ENCODE results near the gene STK39.

The STK39 gene

DNA sequence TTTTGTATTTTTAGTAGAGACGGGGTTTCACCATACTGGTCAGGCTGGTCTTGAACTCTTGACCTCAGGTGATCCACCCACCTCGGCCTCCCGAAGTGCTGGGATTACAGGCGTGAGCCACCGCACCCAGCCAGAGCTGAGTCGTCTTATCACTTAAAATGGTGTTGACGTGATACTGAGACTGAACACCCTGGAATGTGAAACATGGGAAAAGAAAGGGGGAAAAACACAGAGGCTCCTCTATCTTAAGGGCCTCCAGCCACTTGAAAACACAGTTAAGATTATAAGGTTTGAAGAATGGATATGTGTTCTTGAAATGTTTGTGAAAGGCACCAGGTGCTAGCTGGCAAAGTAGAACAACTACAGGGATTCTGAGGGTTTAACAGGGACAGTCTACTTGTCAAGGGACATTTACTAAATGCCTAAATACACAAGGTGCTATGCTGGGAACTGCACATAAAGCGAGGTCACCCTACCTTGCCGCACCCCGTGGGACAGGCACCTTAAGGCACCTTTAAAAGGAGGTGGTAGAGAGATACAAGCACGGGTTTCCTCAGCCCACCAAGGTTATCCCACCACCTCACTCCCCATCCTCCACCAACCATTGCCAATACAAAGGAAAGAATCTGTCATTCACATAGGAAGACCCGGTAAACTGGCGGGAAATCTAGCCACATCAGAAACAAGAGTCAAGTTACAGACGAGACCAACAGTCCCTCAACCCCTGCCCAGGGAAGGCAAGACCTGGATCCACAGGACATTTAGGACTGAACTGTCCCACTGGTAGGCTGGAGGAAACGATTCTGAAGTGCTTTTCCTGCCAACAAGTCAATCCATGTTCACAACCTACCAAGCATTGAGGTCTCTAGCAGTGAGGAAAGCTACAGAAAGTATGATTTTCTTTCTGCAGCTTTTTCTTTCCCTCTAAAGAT lies 43.4 kb downstream of the STK39 start:
- FAIRE-seq = no peak

DNA sequence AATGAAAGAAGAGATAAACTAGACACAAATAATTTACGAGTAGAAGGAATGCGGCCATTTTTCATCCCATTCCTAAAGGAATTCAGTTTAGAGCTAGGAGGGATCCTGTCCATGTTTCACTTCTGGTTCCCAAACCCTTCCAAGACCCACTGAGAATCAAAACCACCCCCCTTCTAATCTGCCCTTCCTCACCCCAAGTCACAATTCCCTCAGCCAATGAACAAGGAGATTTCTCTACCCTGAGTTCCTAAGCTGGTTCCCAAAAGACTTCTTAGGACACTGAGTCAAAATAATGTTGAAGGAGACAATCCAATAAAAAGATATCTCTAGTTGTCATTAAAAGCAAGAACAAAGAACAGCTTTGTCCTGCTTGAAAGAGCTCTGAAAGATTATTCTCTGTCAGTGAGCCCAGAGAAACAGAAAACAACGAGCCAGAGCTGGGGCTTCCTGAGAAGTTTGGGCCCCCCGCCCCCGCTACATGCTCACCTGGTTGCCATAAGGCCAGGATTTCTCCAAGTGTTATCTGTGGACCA lies 45.7 kb downstream of the STK39 start:
- no peak for FAIRE-seq

DNA sequence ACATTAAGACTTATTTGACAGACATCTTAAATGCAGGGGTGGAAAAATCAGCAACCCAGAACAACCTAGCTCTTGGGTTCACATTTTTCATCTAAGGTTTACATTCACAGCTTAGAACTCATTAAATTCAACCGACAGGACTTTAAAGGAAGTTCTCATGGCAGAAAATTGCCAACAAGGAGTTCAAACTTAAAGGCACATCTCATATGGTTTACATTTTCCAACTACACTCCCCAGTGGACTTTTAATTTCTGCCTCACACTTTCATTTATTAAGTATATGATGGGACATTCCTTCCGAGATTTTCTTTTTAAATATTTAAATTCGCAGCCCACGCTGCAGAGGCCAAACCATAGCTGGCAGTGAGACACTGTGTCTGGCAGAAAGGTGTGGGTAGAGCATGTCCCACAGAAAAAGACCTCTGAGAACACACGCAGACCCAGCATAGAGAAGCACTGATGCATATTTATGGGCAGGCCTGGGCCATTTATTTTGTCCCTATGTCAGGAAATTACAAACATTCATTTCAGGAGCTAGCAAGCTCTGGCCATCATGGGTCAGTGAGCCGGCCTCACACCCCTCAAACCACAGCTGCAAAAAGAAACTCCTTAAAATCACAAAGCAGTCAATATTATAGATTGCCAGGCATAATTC lies 46.3 kb downstream of the STK39 start:
- FAIRE-seq = no peak

- FAIRE-seq = no peak
These were observed 48.8 kb downstream of the STK39 start for GRCh38 chr2:168198476-168199207.

- FAIRE-seq = no peak
These were observed 50.6 kb downstream of the STK39 start for GRCh38 chr2:168196764-168197180.

DNA sequence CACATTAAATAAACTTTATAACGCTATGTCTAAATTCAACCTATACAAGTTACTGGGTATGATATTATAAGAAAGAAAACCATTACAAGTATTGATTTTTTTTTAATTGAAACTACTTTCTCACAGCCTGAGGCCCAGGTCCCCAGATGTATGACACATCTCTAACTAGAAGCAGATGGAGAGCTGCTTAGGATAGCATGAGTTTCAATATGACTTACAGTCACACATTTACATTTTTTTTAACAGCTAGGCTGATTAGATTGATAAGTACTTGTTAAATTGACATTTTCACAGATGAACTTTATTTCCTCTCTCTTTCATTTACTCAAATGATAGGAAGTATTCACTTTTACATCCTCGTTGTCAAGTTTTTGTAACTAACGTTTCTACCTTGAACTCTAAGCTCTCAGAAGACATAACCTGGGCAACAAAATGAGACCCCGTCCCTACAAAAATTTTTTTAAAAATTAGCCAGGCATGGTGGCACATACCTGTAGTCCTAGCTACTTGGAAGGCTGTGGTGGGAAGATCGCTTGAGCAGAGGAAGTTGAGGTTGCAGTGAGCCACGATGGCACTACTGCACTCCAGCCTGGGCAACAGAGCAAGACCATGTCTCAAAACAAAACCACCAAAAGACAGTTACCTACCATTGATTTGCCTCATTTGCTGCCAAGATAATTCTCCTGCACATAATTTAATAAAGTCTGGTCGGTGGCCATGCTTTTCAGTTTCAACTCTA lies 52.4 kb downstream of the STK39 start:
- no peak for FAIRE-seq

- FAIRE-seq = no peak
These were observed 54.4 kb downstream of the STK39 start for GRCh38 chr2:168192839-168193616.

GRCh38 chr2:168191955-168192785 lies 55.2 kb downstream of the STK39 start:
- no peak for FAIRE-seq

DNA sequence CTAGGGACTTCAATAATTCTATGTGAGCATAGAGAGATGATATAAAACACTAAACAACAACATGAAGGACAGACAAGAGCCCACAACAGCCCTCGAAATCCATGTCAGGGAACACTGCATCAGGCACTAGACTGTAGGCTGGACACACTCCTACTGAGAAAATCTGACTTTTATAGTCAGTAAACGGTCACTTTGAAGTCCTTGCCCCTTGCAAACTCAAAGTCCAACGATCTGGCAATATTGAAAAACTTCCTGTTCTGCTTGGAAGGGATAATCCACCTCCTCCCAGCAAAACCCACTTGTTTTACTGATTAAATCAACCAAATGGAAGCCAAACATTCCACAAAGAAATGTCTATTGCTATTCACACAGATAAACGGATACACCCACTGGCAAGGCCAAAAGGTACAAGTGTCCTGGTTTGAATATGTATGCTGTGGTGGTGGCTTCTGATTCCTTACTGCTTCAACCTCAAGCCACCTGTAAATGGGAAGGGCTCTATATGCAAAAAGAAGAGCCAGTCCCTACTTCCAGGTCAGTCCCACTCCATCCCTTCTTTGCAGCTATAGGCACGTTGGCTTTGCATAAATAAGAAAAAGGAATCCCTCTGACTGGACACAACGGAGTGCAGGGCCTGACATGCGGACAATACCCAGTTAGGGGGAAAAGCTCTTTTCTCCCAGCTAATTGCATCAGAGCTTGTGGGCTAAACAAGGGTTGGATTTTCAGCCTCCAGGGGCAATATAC lies 56.6 kb downstream of the STK39 start:
- FAIRE-seq = no peak

- no peak for FAIRE-seq
These were observed 57.4 kb downstream of the STK39 start for GRCh38 chr2:168189835-168190569.

- FAIRE-seq = no peak
These were observed 59.4 kb downstream of the STK39 start for GRCh38 chr2:168188002-168188401.

- FAIRE-seq = no peak
These were observed 60.9 kb downstream of the STK39 start for GRCh38 chr2:168186452-168186851.

DNA sequence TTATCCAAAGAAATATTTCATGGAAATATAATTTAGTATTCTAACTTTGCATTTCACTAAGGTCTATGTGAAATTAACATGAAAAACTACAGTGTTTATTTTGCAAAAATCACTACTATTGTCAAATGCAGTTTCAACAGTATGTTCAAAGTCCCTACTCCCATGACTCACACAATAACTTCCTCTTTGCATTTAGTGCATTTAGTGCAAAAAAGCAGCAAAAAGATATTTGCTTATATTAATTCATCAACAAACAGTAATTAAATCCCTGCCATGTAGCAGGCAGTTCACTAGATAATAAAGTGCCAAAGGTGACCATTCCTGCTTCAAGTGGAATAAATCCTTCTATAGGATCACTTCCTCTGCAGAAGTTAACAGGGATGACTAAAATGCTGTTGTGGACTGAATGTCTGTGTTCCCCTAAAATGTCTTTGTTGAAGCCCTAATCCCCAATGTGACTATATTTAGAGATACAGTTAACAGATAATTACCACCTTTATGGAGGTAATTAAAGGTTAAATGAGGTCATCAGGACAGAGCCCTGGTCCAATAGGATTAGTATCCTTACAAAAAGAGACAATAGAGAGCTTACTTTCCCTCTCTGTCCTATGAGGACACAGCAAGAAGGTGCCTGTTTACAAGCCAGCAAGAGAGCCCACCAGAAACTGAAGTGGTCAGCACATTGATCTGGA lies 61.7 kb downstream of the STK39 start:
- no peak for FAIRE-seq

- no peak for FAIRE-seq
These were observed 62.5 kb downstream of the STK39 start for GRCh38 chr2:168184681-168185513.

GRCh38 chr2:168183308-168183997 lies 63.9 kb downstream of the STK39 start:
- no peak for FAIRE-seq

- no peak for FAIRE-seq
These were observed 64.7 kb downstream of the STK39 start for GRCh38 chr2:168182550-168183249.

All from colon (tissue), 2 donors.